DND-41 (cell line): ENCODE data around the gene POU6F1.

Source experiments
- ATAC-seq: fragments of 200-7000 bp; cut with Tn5 transposase; 3 replicates; pipeline ENCODE4 v1.9.1; 2021; ENCODE audit warnings: low read depth; ENCODE audit not compliant: insufficient read depth
- DNase-seq: peaks from one replicate; pipeline ENCODE4 v3.0.0-alpha.2; 2020
- H2AFZ ChIP-seq: 2 replicates; pipeline ENCODE4 v1.6.0; 2012; ENCODE audit warnings: low read depth, low read length
- H3K27ac ChIP-seq: 2 replicates; pipeline ENCODE4 v1.5.1; 2012; ENCODE audit warnings: low read length, inconsistent platforms
- H3K27me3 ChIP-seq: fragments of 200-600 bp; sonication (generic); 2 replicates; pipeline ENCODE4 v1.6.0; 2012; ENCODE audit warnings: low read length, mild to moderate bottlenecking, inconsistent platforms; ENCODE audit not compliant: insufficient read depth, poor library complexity
- H3K36me3 ChIP-seq: 2 replicates; pipeline ENCODE4 v1.5.1; 2012; ENCODE audit warnings: low read length, inconsistent platforms; ENCODE audit not compliant: insufficient read depth
- H3K4me1 ChIP-seq: 2 replicates; pipeline ENCODE4 v1.5.1; 2012; ENCODE audit warnings: mild to moderate bottlenecking, low read length; ENCODE audit not compliant: insufficient read depth
- H3K4me2 ChIP-seq: 2 replicates; pipeline ENCODE4 v1.6.0; 2012; ENCODE audit warnings: mild to moderate bottlenecking, moderate library complexity, low read length, inconsistent platforms; ENCODE audit not compliant: insufficient read depth
- H3K4me3 ChIP-seq, 2 experiments: fragments of 200-600 bp in 1 of 2; shearing (Covaris generic) in 1 of 2; 2 replicates each; pipeline ENCODE4 v1.5.1; 2012 to 2016; ENCODE audit warnings: inconsistent platforms in 2 of 2, low read length in 2 of 2, mild to moderate bottlenecking in 2 of 2, low read depth in 1 of 2, moderate library complexity in 1 of 2
- H3K79me2 ChIP-seq: 2 replicates; pipeline ENCODE4 v1.6.0; 2012; ENCODE audit warnings: low read length, inconsistent platforms; ENCODE audit not compliant: insufficient read depth
- H3K9ac ChIP-seq: 2 replicates; pipeline ENCODE4 v1.6.0; 2012; ENCODE audit warnings: low read depth, mild to moderate bottlenecking, inconsistent platforms, low read length, moderate library complexity
- H3K9me3 ChIP-seq: 2 replicates; pipeline ENCODE4 v1.5.1; 2012; ENCODE audit warnings: low read length, moderate library complexity, mild to moderate bottlenecking, inconsistent platforms; ENCODE audit not compliant: insufficient read depth, severe bottlenecking
- H4K20me1 ChIP-seq: 2 replicates; pipeline ENCODE4 v1.6.0; 2012; ENCODE audit warnings: low read length; ENCODE audit not compliant: insufficient read depth
- CTCF ChIP-seq: IDR thresholded peaks from 2 replicates; pipeline ENCODE4 v1.5.1; 2012; ENCODE audit warnings: borderline replicate concordance, low read length, moderate library complexity, mild to moderate bottlenecking; ENCODE audit not compliant: poor library complexity, severe bottlenecking; ENCODE audit errors: extremely low read depth
- EZH2 ChIP-seq: IDR thresholded peaks from 3 replicates; pipeline ENCODE4 v1.6.1; 2012; ENCODE audit warnings: borderline replicate concordance, low read depth, mild to moderate bottlenecking, moderate library complexity, low read length, inconsistent platforms; ENCODE audit not compliant: severe bottlenecking

The POU6F1 gene

GRCh38 chr12:51183816-51184215, 34.0 kb downstream of the POU6F1 start:
- DNase-seq (no peak), ATAC-seq (no peak)
- Histone ChIP-seq H3K9me3 (no peaks in the 10 kb centered on the region), H3K79me2 (no peaks in the 10 kb centered on the region), H3K4me2 (no peak overlapping the region), H3K9ac (no peak overlapping the region), H3K27ac (no peak overlapping the region), H3K36me3 (no peaks in the 10 kb centered on the region), H3K4me1 (no peaks in the 10 kb centered on the region), H2AFZ (no peak overlapping the region), H4K20me1 (no peaks in the 10 kb centered on the region), H3K4me3 (no peak overlapping the region), H3K27me3 (no peaks in the 10 kb centered on the region)
- TF ChIP-seq CTCF = no peak
- TF ChIP-seq EZH2 = no peak

- Histone ChIP-seq H4K20me1 (no peaks in the 10 kb centered on the region), H3K4me2 (no peak overlapping the region), H3K9me3 (no peaks in the 10 kb centered on the region), H3K9ac (no peak overlapping the region), H3K4me3 (no peak overlapping the region), H3K27me3 (no peaks in the 10 kb centered on the region), H2AFZ (no peak overlapping the region), H3K27ac (no peak overlapping the region), H3K79me2 (no peaks in the 10 kb centered on the region), H3K36me3 (no peaks in the 10 kb centered on the region), H3K4me1 (no peaks in the 10 kb centered on the region)
- no peak for DNase-seq
- no peak for ATAC-seq
- TF ChIP-seq CTCF (no peak), EZH2 (no peak)
Observed at GRCh38 chr12:51183349-51183748, 34.5 kb downstream of the POU6F1 start.

GRCh38 chr12:51181558-51181957, 36.3 kb downstream of the POU6F1 start:
- H3K9me3 ChIP-seq = no peaks in the 10 kb centered on the region
- no peak overlapping the region for H3K27ac ChIP-seq
- no peaks in the 10 kb centered on the region for H3K79me2 ChIP-seq
- no peaks in the 10 kb centered on the region for H3K36me3 ChIP-seq
- no peak overlapping the region for H2AFZ ChIP-seq
- H3K27me3 ChIP-seq = no peaks in the 10 kb centered on the region
- ATAC-seq = no peak
- H3K4me2 ChIP-seq = no peak overlapping the region
- DNase-seq = no peak
- H3K4me3 ChIP-seq = no peak overlapping the region
- H4K20me1 ChIP-seq = no peaks in the 10 kb centered on the region
- no peak overlapping the region for H3K9ac ChIP-seq
- TF ChIP-seq CTCF = no peak
- TF ChIP-seq EZH2 = no peak
- no peaks in the 10 kb centered on the region for H3K4me1 ChIP-seq

DNA sequence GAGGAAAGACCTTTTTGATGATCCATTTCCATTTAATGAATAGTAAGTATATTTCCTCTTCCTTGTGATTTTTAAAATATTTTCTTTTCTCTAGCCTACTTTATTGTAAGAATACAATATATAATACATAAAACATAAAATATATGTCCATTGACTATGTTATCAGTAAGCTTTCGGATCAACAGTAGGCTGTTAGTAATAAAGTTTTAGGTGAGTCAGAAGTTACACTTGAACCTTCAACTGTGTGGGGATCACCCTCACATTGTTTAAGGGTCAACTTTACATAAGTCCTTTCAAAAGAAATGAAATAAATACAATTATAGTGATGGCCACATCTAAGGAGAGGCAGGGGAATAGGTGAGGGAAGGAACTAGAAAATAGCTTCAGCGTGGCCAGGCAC, 40.0 kb downstream of the POU6F1 start:
- Histone ChIP-seq H3K27me3 (no peaks in the 10 kb centered on the region), H3K4me3 (no peak overlapping the region), H3K79me2 (peaks cover under 1% of the 10 kb centered on the region), H3K9me3 (no peaks in the 10 kb centered on the region), H4K20me1 (no peaks in the 10 kb centered on the region), H3K9ac (no peak overlapping the region), H3K4me2 (no peak overlapping the region), H3K27ac (no peak overlapping the region), H3K4me1 (peaks cover 5% of the 10 kb centered on the region), H3K36me3 (no peaks in the 10 kb centered on the region), H2AFZ (no peak overlapping the region)
- no peak for TF ChIP-seq CTCF
- no peak for TF ChIP-seq EZH2
- ATAC-seq (no peak), DNase-seq (no peak)
